GM23338 (cell line): ENCODE results near the gene EIF4EBP3. TPM values are rescaled to one million over a fixed set of nuclear protein-coding genes. Genes with fewer than 3 reads are reported as not detected.

ENCODE experiments used
- ATAC-seq: fragments of 200-7000 bp; cut with Tn5 transposase; 3 replicates; pipeline ENCODE4 v1.9.1; 2020
- DNase-seq: peaks from one replicate; pipeline ENCODE4 v3.0.0-alpha.2; 2015; ENCODE audit warnings: low spot score
- H2AFZ ChIP-seq: fragments of 200-600 bp; sonication (generic); 2 replicates; pipeline ENCODE4 v1.8.0; 2016; ENCODE audit warnings: antibody characterized with exemption, mild to moderate bottlenecking, moderate library complexity
- H3F3A ChIP-seq: fragments of 200-600 bp; sonication (generic); replicated peaks from 2 replicates; pipeline ENCODE4 v1.8.0; 2017; ENCODE audit warnings: antibody characterized with exemption, mixed run types, low read depth
- H3K27ac ChIP-seq: fragments of 200-600 bp; sonication (generic); 2 replicates; pipeline ENCODE4 v1.6.1; 2016; ENCODE audit warnings: low read depth
- H3K27me3 ChIP-seq: fragments of 200-600 bp; sonication (generic); 2 replicates; pipeline ENCODE4 v1.8.0; 2016; ENCODE audit warnings: mild to moderate bottlenecking, mixed run types, moderate library complexity; ENCODE audit not compliant: insufficient read depth
- H3K36me3 ChIP-seq: fragments of 200-600 bp; sonication (generic); 2 replicates; pipeline ENCODE4 v1.8.0; 2016; ENCODE audit warnings: mild to moderate bottlenecking; ENCODE audit not compliant: insufficient read depth
- H3K4me1 ChIP-seq: fragments of 200-600 bp; sonication (generic); 2 replicates; pipeline ENCODE4 v1.8.0; 2016; ENCODE audit warnings: mild to moderate bottlenecking, moderate library complexity; ENCODE audit not compliant: insufficient read depth
- H3K4me2 ChIP-seq: fragments of 200-600 bp; sonication (generic); 2 replicates; pipeline ENCODE4 v1.7.1; 2017; ENCODE audit warnings: mixed run types
- H3K4me3 ChIP-seq: fragments of 200-600 bp; sonication (generic); 2 replicates; pipeline ENCODE4 v1.6.1; 2016; ENCODE audit warnings: mixed run types
- H3K79me2 ChIP-seq: fragments of 200-600 bp; sonication (generic); replicated peaks from 2 replicates; pipeline ENCODE4 v1.8.0; 2017; ENCODE audit warnings: mild to moderate bottlenecking; ENCODE audit not compliant: insufficient read depth
- H3K9me2 ChIP-seq: fragments of 200-600 bp; sonication (generic); 2 replicates; pipeline ENCODE4 v1.8.0; 2017; ENCODE audit not compliant: insufficient read depth
- H4K20me1 ChIP-seq: fragments of 200-600 bp; sonication (generic); replicated peaks from 2 replicates; pipeline ENCODE4 v1.8.0; 2017; ENCODE audit warnings: mild to moderate bottlenecking; ENCODE audit not compliant: insufficient read depth
- H3K27ac Mint-ChIP-seq: 2 replicates; pipeline ENCODE4 v1.8.0; 2020; ENCODE audit warnings: inconsistent platforms, mild to moderate bottlenecking, moderate library complexity, mixed read lengths
- H3K27me3 Mint-ChIP-seq: 3 replicates; pipeline ENCODE4 v1.8.0; 2022; ENCODE audit warnings: low read depth, mild to moderate bottlenecking, moderate library complexity, mixed read lengths, inconsistent platforms; ENCODE audit not compliant: insufficient read depth, poor library complexity
- H3K36me3 Mint-ChIP-seq: 3 replicates; pipeline ENCODE4 v1.8.0; 2021; ENCODE audit warnings: low read depth, mild to moderate bottlenecking, inconsistent platforms, moderate library complexity, mixed read lengths
- H3K4me1 Mint-ChIP-seq: 3 replicates; pipeline ENCODE4 v1.8.0; 2020; ENCODE audit warnings: mild to moderate bottlenecking, inconsistent platforms, mixed read lengths
- H3K4me3 Mint-ChIP-seq: 3 replicates; pipeline ENCODE4 v1.8.0; 2021; ENCODE audit warnings: moderate library complexity, mild to moderate bottlenecking, inconsistent platforms, mixed read lengths
- H3K9me3 Mint-ChIP-seq: 3 replicates; pipeline ENCODE4 v1.8.0; 2020; ENCODE audit warnings: moderate library complexity, mild to moderate bottlenecking, inconsistent platforms, mixed read lengths
- CREB1 ChIP-seq: fragments of 250-450 bp; sonication (Bioruptor Pico); IDR thresholded peaks from 2 replicates; pipeline ENCODE4 v1.5.0; 2020; ENCODE audit warnings: low read depth, mild to moderate bottlenecking, moderate library complexity
- EZH2 ChIP-seq: fragments of 200-600 bp; sonication (generic); IDR thresholded peaks from one replicate; pipeline ENCODE4 v1.8.0; 2017; ENCODE audit warnings: antibody characterized with exemption, mild to moderate bottlenecking, low read depth; ENCODE audit not compliant: unreplicated experiment
- EZH2phosphoT487 ChIP-seq: fragments of 200-600 bp; sonication (generic); IDR thresholded peaks from one replicate; pipeline ENCODE4 v1.8.1; 2018; ENCODE audit warnings: antibody characterized with exemption; ENCODE audit not compliant: unreplicated experiment
- JUNB ChIP-seq: IDR thresholded peaks from one replicate; pipeline ENCODE4 v1.6.1; 2016; ENCODE audit warnings: antibody characterized with exemption; ENCODE audit not compliant: unreplicated experiment
- NANOG ChIP-seq: IDR thresholded peaks from 2 replicates; pipeline ENCODE4 v1.6.1; 2016; ENCODE audit warnings: antibody characterized with exemption, borderline replicate concordance
- POLR2AphosphoS5 ChIP-seq: IDR thresholded peaks from 2 replicates; pipeline ENCODE4 v1.6.1; 2016; ENCODE audit warnings: antibody characterized with exemption, low read depth
- STAT1 ChIP-seq: IDR thresholded peaks from one replicate; pipeline ENCODE4 v1.6.1; 2016; ENCODE audit warnings: antibody characterized with exemption; ENCODE audit not compliant: unreplicated experiment
- ZNF114 ChIP-seq: fragments of 250-450 bp; sonication (Bioruptor Pico); IDR thresholded peaks from 2 replicates; pipeline ENCODE4 v1.5.0; 2020; ENCODE audit warnings: mild to moderate bottlenecking, moderate library complexity
- ZNF331 ChIP-seq: fragments of 250-450 bp; sonication (Bioruptor Pico); IDR thresholded peaks from 2 replicates; pipeline ENCODE4 v1.5.0; 2020; ENCODE audit warnings: low read depth, mild to moderate bottlenecking, moderate library complexity
- polyA plus RNA-seq: library from polyadenylated mRNA; unstranded; fragments of >200 nt; fragmentation: Nextera tagmentation; extraction: Ambion mirVana; gene quantifications from 2 replicates; pipeline ENCODE4 v1.2.1, GENCODE V29; 2016
- total RNA-seq: library from RNA; depleted of rRNA; stranded (reverse); fragments of >200 nt; shearing (Covaris generic); gene quantifications from 2 replicates; pipeline ENCODE4 v1.2.3, GENCODE V29; 2014
- TF ChIP-seq, protein P1 (sequence below): IDR thresholded peaks from one replicate; pipeline ENCODE4 v1.6.1; 2018; ENCODE audit warnings: antibody characterized with exemption; ENCODE audit not compliant: unreplicated experiment
- TF ChIP-seq, protein P2 (sequence below), 2 experiments: fragments of 200-600 bp in 1 of 2; sonication (generic) in 1 of 2; conservative IDR thresholded peaks; 2 replicates each; pipeline versions ENCODE4 v1.5.1 to v1.6.1; 2016 to 2017; ENCODE audit warnings: antibody characterized with exemption in 2 of 2, low read depth in 2 of 2, mild to moderate bottlenecking in 2 of 2, moderate library complexity in 1 of 2
- TF ChIP-seq, protein P3 (sequence below): fragments of 250-450 bp; sonication (Bioruptor Pico); IDR thresholded peaks from 2 replicates; pipeline ENCODE4 v1.5.0; 2020; ENCODE audit warnings: mild to moderate bottlenecking, moderate library complexity
- TF ChIP-seq, protein P4 (sequence below): IDR thresholded peaks from 2 replicates; pipeline ENCODE4 v1.6.1; 2016; ENCODE audit warnings: antibody characterized with exemption

EIF4EBP3 gene
- total and polyA plus RNA-seq, 2 experiments from 2014 or later, result 2.4 to 21.5 TPM

DNA sequence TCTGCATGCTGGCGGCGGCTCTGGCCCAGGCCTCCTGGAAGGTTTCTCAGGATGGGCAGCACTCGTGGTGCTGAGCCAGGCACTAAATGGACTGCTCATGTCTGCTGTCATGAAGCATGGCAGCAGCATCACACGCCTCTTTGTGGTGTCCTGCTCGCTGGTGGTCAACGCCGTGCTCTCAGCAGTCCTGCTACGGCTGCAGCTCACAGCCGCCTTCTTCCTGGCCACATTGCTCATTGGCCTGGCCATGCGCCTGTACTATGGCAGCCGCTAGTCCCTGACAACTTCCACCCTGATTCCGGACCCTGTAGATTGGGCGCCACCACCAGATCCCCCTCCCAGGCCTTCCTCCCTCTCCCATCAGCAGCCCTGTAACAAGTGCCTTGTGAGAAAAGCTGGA, 20.4 kb downstream of the EIF4EBP3 start:
- Mint-ChIP-seq H3K4me3 (peak overlapping the region; percentile 23; the same call in 1 of the 3 replicates), H3K4me1 (peaks cover 5% of the 10 kb centered on the region; the same call in 2 of the 3 replicates)
- TF ChIP-seq STAT1 (no peak), EZH2 (no peak), ZNF331 (CRISPR knock-in tag) (no peak), NANOG (no peak), ZNF114 (CRISPR knock-in tag) (no peak), EZH2phosphoT487 (no peak), CREB1 (no peak), POLR2AphosphoS5 (no peak), JUNB (no peak)
- TF ChIP-seq, protein P1, sequence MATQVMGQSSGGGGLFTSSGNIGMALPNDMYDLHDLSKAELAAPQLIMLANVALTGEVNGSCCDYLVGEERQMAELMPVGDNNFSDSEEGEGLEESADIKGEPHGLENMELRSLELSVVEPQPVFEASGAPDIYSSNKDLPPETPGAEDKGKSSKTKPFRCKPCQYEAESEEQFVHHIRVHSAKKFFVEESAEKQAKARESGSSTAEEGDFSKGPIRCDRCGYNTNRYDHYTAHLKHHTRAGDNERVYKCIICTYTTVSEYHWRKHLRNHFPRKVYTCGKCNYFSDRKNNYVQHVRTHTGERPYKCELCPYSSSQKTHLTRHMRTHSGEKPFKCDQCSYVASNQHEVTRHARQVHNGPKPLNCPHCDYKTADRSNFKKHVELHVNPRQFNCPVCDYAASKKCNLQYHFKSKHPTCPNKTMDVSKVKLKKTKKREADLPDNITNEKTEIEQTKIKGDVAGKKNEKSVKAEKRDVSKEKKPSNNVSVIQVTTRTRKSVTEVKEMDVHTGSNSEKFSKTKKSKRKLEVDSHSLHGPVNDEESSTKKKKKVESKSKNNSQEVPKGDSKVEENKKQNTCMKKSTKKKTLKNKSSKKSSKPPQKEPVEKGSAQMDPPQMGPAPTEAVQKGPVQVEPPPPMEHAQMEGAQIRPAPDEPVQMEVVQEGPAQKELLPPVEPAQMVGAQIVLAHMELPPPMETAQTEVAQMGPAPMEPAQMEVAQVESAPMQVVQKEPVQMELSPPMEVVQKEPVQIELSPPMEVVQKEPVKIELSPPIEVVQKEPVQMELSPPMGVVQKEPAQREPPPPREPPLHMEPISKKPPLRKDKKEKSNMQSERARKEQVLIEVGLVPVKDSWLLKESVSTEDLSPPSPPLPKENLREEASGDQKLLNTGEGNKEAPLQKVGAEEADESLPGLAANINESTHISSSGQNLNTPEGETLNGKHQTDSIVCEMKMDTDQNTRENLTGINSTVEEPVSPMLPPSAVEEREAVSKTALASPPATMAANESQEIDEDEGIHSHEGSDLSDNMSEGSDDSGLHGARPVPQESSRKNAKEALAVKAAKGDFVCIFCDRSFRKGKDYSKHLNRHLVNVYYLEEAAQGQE, result no peak
- TF ChIP-seq, protein P2, sequence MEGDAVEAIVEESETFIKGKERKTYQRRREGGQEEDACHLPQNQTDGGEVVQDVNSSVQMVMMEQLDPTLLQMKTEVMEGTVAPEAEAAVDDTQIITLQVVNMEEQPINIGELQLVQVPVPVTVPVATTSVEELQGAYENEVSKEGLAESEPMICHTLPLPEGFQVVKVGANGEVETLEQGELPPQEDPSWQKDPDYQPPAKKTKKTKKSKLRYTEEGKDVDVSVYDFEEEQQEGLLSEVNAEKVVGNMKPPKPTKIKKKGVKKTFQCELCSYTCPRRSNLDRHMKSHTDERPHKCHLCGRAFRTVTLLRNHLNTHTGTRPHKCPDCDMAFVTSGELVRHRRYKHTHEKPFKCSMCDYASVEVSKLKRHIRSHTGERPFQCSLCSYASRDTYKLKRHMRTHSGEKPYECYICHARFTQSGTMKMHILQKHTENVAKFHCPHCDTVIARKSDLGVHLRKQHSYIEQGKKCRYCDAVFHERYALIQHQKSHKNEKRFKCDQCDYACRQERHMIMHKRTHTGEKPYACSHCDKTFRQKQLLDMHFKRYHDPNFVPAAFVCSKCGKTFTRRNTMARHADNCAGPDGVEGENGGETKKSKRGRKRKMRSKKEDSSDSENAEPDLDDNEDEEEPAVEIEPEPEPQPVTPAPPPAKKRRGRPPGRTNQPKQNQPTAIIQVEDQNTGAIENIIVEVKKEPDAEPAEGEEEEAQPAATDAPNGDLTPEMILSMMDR (conservative IDR thresholded peaks at IDR 0.05; ENCODE audit: low read depth in 2 of 2), result no peak
- TF ChIP-seq, protein P3, sequence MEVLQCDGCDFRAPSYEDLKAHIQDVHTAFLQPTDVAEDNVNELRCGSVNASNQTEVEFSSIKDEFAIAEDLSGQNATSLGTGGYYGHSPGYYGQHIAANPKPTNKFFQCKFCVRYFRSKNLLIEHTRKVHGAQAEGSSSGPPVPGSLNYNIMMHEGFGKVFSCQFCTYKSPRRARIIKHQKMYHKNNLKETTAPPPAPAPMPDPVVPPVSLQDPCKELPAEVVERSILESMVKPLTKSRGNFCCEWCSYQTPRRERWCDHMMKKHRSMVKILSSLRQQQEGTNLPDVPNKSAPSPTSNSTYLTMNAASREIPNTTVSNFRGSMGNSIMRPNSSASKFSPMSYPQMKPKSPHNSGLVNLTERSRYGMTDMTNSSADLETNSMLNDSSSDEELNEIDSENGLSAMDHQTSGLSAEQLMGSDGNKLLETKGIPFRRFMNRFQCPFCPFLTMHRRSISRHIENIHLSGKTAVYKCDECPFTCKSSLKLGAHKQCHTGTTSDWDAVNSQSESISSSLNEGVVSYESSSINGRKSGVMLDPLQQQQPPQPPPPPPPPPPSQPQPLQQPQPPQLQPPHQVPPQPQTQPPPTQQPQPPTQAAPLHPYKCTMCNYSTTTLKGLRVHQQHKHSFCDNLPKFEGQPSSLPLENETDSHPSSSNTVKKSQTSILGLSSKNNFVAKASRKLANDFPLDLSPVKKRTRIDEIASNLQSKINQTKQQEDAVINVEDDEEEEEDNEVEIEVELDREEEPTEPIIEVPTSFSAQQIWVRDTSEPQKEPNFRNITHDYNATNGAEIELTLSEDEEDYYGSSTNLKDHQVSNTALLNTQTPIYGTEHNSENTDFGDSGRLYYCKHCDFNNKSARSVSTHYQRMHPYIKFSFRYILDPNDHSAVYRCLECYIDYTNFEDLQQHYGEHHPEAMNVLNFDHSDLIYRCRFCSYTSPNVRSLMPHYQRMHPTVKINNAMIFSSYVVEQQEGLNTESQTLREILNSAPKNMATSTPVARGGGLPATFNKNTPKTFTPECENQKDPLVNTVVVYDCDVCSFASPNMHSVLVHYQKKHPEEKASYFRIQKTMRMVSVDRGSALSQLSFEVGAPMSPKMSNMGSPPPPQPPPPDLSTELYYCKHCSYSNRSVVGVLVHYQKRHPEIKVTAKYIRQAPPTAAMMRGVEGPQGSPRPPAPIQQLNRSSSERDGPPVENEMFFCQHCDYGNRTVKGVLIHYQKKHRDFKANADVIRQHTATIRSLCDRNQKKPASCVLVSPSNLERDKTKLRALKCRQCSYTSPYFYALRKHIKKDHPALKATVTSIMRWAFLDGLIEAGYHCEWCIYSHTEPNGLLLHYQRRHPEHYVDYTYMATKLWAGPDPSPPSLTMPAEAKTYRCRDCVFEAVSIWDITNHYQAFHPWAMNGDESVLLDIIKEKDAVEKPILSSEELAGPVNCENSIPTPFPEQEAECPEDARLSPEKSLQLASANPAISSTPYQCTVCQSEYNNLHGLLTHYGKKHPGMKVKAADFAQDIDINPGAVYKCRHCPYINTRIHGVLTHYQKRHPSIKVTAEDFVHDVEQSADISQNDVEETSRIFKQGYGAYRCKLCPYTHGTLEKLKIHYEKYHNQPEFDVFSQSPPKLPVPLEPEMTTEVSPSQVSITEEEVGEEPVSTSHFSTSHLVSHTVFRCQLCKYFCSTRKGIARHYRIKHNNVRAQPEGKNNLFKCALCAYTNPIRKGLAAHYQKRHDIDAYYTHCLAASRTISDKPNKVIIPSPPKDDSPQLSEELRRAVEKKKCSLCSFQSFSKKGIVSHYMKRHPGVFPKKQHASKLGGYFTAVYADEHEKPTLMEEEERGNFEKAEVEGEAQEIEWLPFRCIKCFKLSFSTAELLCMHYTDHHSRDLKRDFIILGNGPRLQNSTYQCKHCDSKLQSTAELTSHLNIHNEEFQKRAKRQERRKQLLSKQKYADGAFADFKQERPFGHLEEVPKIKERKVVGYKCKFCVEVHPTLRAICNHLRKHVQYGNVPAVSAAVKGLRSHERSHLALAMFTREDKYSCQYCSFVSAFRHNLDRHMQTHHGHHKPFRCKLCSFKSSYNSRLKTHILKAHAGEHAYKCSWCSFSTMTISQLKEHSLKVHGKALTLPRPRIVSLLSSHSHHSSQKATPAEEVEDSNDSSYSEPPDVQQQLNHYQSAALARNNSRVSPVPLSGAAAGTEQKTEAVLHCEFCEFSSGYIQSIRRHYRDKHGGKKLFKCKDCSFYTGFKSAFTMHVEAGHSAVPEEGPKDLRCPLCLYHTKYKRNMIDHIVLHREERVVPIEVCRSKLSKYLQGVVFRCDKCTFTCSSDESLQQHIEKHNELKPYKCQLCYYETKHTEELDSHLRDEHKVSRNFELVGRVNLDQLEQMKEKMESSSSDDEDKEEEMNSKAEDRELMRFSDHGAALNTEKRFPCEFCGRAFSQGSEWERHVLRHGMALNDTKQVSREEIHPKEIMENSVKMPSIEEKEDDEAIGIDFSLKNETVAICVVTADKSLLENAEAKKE, result no peak
- TF ChIP-seq, protein P4, sequence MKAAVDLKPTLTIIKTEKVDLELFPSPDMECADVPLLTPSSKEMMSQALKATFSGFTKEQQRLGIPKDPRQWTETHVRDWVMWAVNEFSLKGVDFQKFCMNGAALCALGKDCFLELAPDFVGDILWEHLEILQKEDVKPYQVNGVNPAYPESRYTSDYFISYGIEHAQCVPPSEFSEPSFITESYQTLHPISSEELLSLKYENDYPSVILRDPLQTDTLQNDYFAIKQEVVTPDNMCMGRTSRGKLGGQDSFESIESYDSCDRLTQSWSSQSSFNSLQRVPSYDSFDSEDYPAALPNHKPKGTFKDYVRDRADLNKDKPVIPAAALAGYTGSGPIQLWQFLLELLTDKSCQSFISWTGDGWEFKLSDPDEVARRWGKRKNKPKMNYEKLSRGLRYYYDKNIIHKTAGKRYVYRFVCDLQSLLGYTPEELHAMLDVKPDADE, result no peak

More for the DNA sequence above, 20.4 kb downstream of the EIF4EBP3 start:
- H3K27ac ChIP-seq, result no peak overlapping the region
- H2AFZ ChIP-seq, result no peak overlapping the region
- no peaks in the 10 kb centered on the region; the same call in 2 of the 3 replicates for H3K9me3 Mint-ChIP-seq
- H3K79me2 ChIP-seq, result peaks cover 11% of the 10 kb centered on the region
- no peaks in the 10 kb centered on the region for H3K36me3 ChIP-seq
- no peaks in the 10 kb centered on the region for H3K27me3 ChIP-seq
- peaks cover 5% of the 10 kb centered on the region; the same call in 1 of the 2 replicates for H3K4me1 ChIP-seq
- H3K9me2 ChIP-seq, result no peaks in the 10 kb centered on the region
- peaks cover 10% of the 10 kb centered on the region for H3K27me3 Mint-ChIP-seq
- ATAC-seq, result no peak
- no peak overlapping the region for H3K27ac Mint-ChIP-seq
- H4K20me1 ChIP-seq, result peaks cover 8% of the 10 kb centered on the region; the same call in 1 of the 2 replicates
- no peak overlapping the region for H3K4me2 ChIP-seq
- H3F3A ChIP-seq, result no peaks in the 10 kb centered on the region
- no peak for DNase-seq
- H3K36me3 Mint-ChIP-seq, result peaks cover 26% of the 10 kb centered on the region
- H3K4me3 ChIP-seq, result no peak overlapping the region
